ENCODE measurements around the gene TBC1D22A.
A peak's percentile ranks its signal among the peaks of the same experiment; 100 is the strongest.

Gene TBC1D22A

DNA sequence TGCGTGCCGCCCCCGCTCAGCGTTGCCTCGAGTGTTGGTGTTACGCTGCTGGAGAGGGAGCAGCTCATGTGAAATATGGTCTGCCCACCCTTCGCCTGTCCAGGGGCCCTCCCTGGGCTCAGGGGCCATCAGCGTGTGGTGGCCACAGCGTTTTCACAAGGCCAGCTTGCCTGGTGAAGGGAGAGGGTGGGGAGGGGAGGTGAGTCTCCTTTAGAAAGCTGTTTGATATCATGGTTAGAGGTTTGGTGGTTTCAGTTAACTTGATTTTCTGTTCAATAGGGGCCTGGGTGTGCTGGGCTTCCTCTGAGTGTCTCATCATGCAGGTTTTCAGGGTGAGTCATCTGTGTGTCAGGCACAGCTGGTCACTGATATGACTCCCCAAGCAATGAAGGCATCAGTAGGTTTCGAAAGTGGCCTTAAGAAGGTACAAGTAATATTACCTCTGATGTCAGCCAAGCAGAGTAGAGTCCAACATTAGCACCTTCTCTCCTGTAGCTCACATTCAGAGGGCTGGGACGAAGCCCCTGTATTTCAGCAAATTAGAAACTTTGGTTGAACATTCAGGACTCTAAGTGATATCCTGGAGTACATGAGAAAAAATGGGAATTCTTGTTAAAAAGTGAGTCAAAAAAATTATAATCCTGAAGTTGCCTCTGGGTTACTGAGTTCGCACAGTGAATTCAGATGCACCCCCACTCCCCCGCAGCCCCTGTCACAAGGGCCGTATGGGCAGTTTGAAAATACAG is 172.5 kb downstream of the TBC1D22A start:
- TF ChIP-seq POLR2A (IDR thresholded peaks at IDR 0.05; ENCODE audit: low read length) (no peak), GATA1 (IDR thresholded peaks at IDR 0.05; ENCODE audit: low read depth, low read length) (no peak)
- peak; percentile 89 to 92 for DNase-seq

DNA sequence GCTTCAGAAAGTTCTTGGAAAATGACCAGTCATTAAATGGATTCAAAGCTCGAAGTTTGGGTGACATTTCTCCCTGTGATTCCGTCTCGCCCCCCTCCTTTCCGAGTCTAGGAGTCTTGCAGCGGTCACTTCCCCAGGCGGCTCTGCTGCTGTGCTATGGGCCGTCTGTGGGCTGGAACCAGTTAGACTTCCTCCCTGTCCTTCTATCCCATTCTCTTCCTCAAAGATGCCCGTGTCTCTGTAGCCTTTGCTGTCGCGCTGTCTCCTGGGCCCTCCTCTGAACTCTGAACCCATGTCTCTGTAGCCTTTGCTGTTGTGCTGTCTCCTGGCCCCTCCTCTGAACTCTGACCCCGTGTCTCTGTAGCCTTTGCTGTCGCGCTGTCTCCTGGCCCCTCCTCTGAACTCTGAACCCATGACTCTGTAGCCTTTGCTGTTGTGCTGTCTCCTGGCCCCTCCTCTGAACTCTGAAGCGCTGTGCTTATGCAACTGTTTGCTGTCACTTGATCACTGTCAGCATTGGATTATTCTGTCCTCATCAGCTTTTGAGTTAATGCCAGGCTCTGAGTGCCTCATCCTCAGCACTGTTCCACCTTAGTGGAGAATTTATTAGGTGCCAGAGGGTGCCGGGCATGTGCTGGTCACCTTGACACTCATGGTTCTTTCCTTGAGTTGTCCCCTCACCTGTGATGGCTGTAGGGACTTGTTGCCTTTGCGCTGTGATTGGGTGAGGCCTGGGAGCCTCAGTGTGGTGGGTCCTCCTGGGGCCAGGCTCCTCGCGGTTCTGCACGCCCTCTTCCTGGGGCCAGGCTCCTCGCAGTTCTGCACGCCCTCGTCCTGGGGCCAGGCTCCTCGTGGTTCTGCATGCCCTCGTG is 173.3 kb downstream of the TBC1D22A start:
- TF ChIP-seq GATA1 (IDR thresholded peaks at IDR 0.05; ENCODE audit: low read depth, low read length): no peak

DNA sequence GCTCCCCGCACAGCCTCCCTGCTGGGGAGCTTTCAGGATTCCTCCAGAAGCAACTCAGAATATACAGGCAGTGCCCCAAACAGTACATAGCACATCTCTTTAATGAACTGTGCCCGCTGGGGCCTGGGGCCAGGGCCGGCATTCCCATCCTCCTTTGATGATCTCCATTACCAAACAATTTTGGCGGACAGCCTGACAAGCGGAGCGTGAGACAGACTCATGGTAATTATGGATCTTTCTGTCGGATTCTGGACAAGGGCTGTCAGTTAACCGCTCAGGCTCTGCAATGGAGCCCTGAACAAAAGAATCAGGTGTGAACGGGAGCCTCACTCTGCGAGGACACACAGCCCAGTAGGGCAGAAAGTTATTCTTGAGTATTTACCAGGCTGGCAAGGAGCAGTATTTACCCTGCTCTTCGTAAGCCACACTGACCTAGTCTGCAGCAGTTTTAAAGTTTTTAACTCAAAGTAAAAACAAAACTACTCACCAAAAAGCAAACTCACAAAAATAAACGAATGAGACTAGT is 174.0 kb downstream of the TBC1D22A start:
- no peak for DNase-seq
- TF ChIP-seq GATA1 (IDR thresholded peaks at IDR 0.05; ENCODE audit: low read depth, low read length): no peak
- TF ChIP-seq POLR2A (IDR thresholded peaks at IDR 0.05; ENCODE audit: low read length): no peak

More for the DNA sequence above, 173.3 kb downstream of the TBC1D22A start:
- peak; percentile 49 to 71 for DNase-seq

DNA sequence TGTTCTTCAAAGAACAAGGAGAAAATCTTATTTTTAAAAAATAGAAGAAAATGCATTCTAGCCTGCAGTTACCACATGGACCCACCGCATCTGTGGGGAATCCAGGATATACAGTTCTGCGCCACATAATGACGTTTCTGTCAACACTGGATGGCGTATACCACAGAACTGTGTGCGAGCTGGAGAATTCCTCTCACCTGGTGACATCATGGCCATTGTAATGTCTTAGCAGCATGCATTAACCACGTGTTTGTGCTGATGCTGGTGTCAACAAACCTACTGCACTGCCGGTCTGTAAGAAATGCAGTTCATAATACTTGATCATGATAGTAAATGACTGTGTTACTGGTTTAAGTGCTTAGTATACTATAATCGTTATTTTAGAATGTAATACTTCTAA is 174.7 kb downstream of the TBC1D22A start:
- DNase-seq: no peak
- TF ChIP-seq POLR2A (IDR thresholded peaks at IDR 0.05; ENCODE audit: low read length) (no peak), GATA1 (IDR thresholded peaks at IDR 0.05; ENCODE audit: low read depth, low read length) (no peak)

DNA sequence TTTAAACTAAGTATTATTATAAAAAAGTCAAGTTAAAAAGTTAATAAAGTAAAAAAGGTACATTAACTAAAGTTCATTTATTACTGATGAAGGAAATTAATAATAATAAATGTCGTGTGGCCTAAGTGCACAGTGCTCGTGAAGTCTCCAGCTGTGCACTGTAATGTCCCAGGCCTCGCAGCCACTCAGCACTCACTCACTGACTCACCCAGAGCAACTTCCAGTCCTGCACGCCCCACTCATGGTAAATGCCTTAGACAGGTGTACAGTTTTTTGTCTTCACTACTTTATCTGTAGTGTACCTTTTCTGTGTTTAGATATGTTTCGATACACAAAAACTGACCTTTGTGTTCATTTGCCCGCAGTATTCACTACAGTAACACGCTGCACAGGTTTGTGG is 175.5 kb downstream of the TBC1D22A start:
- TF ChIP-seq POLR2A (IDR thresholded peaks at IDR 0.05; ENCODE audit: low read length): no peak
- no peak for TF ChIP-seq GATA1 (IDR thresholded peaks at IDR 0.05; ENCODE audit: low read depth, low read length)
- DNase-seq: no peak

DNA sequence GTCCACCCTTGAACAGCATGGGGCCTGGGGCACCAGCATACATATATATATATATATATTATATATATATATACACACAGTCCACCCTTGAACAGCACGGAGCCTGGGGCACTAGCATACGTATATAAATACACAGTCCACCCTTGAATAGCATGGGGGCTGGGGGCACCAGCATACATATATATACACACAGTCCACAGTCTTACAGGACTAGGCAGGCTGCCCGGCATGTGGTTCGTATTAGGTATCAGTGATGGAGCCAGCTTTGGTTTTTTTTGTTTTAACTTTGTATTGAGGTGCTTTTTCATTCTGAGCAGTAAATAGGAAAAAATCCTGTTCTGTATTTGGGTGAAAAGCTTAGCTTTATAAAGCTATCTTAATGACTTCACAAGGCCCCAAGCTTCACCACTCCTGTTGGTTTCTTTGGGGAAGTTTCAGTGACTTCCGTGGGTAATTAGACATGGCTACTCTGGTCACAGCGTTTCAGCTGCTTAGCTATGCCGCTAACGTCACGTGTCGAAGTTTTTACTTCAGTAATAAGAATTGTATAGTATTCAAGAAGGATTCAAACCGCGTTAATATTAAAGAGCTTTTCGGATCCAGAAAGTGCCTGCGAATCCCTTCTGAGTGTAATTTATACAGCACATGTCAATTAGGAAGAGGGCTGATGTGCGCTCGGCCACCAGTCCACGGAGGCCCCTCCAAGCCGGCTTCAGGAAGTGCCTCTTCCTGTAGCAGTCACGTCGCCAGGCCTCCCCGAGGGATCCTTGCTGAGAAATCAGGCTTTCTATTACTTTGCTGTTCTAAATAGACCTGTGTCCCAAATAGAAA is 179.7 kb downstream of the TBC1D22A start:
- no peak for DNase-seq
- no peak for TF ChIP-seq POLR2A (IDR thresholded peaks at IDR 0.05; ENCODE audit: low read length)
- TF ChIP-seq GATA1 (IDR thresholded peaks at IDR 0.05; ENCODE audit: low read depth, low read length): no peak

DNA sequence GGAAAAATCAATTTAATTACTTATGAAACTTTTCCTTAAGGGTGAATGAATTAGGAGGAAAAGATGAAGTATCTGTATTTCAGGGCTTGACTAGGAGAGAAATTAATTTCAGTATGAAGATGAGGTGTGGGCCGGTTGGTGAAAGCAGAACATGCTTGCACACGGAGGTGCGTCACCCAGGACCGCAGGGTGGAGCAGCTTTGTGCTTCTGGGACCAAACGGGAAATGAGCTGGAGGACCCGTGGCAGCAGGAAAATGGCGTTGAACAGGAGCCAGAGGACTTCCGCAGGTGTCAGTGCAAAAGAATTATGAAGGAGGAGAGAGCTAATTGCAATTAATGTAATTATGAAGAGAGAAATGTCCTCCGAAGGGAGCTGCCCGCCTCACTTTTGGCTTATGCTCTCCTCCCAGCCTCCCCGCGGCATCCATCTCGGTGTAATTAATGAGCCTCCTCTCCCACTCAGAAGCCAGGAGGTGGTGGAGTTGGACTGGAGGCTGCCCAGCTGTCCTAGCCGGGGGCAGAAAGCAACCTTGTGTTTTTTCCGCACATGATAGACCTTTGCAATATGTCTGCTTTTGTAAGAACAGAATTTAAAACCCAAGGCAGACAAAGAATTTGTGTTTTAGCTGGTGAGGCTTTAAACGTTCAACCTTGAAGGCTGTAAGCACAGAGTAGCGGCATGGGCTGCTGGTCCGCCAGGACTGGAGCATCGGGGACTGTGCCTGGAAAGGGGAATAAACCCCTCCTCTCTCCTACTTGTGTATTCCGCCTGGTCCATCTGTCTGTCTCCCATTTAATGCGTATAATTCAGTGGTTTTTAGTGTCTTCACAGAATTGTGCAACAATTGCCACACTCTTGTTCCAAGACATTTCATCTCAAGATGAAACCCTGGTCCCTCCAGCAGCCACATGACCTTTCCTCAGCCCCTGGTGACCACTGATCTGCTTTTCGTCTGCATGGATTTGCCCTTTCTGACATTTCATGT is 180.6 kb downstream of the TBC1D22A start:
- no peak for TF ChIP-seq GATA1 (IDR thresholded peaks at IDR 0.05; ENCODE audit: low read depth, low read length)
- TF ChIP-seq POLR2A (IDR thresholded peaks at IDR 0.05; ENCODE audit: low read length): no peak
- no peak for DNase-seq

DNA sequence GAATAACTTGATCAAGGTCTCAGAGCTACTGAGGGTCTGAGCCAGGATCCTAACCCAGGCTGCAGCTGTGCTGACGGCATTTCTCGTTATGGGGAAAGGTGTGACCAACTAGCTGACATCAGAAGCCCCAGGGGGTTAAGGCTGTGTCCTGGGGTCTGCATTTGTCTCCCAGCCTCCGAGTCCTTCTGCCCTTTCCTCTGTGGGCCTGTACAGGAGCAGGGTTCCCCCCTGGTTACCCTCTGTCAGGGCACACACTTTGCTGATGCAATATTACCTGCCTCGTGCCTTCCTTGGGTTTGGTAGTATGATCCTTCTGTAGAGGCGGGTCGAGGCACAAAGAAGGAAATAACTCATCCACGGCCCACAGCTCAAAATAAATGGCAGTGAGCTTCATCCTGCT is 183.0 kb downstream of the TBC1D22A start:
- no peak for DNase-seq
- no peak for TF ChIP-seq POLR2A (IDR thresholded peaks at IDR 0.05; ENCODE audit: low read length)
- no peak for TF ChIP-seq GATA1 (IDR thresholded peaks at IDR 0.05; ENCODE audit: low read depth, low read length)

DNA sequence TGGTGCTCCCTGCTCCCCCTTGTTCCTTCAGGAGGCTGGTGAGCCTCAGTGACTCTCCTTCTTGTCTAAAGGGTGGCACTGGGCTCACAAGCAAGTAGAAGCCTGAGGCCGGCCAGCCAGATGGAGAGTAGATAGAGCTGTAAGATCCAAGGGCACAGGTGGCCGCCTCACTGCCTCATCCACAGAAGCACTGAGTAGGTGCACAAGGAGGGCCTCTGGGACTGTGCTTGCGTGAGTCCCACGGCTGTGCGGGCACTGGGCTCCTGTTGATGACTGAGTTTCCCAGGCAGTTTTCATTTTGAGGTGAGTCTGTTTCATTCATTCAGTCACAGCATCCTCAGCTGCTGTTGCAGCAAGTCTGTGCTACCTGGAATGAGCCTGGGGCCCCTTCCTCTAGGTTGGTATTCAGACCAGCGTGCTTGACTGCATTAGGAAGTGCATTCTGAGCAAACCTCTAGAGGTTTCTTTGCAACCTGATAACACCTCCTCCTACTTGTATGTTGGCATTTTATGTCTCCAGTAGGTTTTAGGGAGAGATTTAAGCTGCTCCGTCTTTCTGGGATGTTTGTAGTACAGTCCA is 184.0 kb downstream of the TBC1D22A start:
- no peak for DNase-seq
- TF ChIP-seq POLR2A (IDR thresholded peaks at IDR 0.05; ENCODE audit: low read length) (no peak), GATA1 (IDR thresholded peaks at IDR 0.05; ENCODE audit: low read depth, low read length) (no peak)

DNA sequence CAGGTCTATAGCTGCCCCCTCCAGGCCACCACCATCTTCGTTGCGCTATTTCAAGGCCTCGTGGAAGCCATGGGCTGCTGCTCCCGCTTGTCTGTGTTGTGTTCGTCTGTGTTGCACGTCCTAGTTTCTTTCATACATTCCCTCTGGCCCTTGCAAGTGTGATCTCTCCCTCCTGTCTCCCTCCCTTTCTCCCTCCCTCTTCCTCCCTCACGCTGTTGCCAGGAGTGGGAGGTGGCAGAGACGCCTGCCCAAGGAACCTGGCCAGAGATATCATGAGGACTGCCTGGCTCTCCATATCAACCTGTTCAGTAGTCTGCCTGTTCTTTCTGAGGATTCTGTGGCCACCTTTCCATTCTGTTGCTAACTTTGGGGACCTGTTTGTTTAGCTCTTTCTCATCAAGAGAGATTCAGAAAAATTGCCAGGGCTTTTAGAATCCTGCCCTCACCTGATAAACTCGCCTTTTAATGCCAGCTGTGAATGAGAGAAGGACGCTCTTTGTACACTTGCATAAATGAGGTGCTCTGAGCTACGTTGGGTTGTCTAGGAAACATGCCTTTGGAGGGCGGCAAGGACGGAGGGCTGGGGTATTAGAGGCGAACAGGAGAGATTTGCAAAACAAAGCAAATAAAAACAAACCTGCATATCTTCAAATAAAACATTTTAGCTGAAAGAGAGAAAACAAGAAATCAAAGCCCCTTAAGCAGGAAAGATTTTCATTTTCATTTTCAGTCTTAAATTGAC is 185.2 kb downstream of the TBC1D22A start:
- TF ChIP-seq GATA1 (IDR thresholded peaks at IDR 0.05; ENCODE audit: low read depth, low read length) (no peak), POLR2A (IDR thresholded peaks at IDR 0.05; ENCODE audit: low read length) (no peak)
- DNase-seq: no peak

DNA sequence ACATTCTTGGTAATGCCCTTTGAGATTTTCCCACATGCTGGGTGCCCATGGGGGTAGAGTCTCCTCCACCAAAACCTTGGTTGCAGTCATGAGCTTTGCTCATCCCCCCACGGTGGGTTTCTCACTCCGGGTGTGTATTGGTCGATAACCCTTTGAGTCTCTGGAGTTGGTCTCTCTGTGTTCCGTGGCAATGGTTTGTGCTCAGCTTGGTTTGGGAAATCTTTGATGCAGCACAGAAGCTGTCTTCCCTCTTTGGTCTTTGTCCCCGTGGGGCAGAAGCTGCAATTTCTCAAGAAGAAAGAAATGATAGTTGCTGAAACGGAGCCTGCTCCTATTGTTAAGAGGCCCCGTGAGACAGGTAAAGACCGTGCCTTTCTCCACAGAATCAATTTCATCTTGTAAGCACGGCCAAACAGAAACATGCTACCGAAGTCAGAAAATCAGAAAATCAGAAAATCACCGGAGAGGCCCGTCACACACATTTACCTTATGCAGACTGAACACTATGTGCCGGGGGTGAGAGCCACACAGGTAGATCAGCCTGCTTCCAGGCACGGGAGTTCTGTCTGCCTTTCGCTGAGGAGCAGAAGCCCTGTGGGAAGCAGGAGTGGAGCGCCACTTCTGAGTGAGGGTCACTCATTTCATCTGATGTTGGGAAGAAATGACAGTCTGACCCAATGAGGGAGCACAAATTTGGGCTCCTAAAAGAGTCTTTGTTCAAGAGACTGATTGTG is 186.1 kb downstream of the TBC1D22A start:
- TF ChIP-seq GATA1 (IDR thresholded peaks at IDR 0.05; ENCODE audit: low read depth, low read length) (no peak), POLR2A (IDR thresholded peaks at IDR 0.05; ENCODE audit: low read length) (no peak)
- no peak for DNase-seq
